ENCODE data around the gene PCP2. TPM values are rescaled to one million over a fixed set of nuclear protein-coding genes. Genes with fewer than 3 reads are reported as not detected.

PCP2 gene
- total RNA-seq, 4 donors from 2014 or later: 4.1 to 14.2 TPM; not detected in 2

DNA sequence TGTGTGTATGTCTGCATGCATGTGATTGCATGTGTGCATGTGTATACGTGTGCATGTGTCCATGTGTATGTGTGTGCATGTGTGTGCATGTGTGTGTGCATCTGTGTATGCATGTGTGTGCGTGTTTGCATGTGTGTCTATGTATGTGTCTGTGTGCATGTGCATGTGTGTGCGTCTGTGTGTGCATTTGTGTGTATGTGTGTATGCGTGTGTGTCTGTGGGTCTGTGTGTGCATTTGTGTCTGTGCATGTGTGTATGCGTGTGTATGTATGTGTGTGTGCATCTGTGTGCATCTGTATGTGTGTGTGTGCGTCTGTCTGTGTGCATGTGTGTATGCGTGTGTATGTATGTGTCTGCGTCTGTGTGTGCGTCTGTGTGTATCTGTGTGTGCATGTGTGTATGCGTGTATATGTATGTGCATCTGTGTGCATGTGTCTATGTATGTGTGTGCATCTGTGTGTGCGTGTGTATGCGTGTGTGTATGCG, 6.4 kb upstream of the PCP2 start:
- 98 to 100% methylated on average over 8 to 13 of the region's 13 CpGs for WGBS, 2 donors (ENCODE audit: low coverage in 1 of 2)
- Histone ChIP-seq H3K9me3 (no peaks in the 10 kb centered on the region), H3K27me3 (peaks cover 11% of the 10 kb centered on the region), H3K4me3 (no peak overlapping the region), H3K36me3 (no peaks in the 10 kb centered on the region), H3K27ac (no peak overlapping the region), H3K4me1 (peaks cover 0 to 8% (median 5%) of the 10 kb centered on the region in 4 donors)
- no peak for DNase-seq
- no peak for TF ChIP-seq POLR2A (IDR thresholded peaks at IDR 0.05)
- TF ChIP-seq POLR2AphosphoS5 (IDR thresholded peaks at IDR 0.05): no peak
- no peak for TF ChIP-seq EP300 (IDR thresholded peaks at IDR 0.05; ENCODE audit: low read depth)
- TF ChIP-seq CTCF (IDR thresholded peaks at IDR 0.05): no peak
- intact Hi-C loops (cut with DNase I; ENCODE audit: low total_unique reads): no loop called here
- in situ Hi-C loops (cut with MboI; ENCODE audit: low pct_ligation_motif_present in 1 of 4, low pct_unique_long_range_greater_than_20kb in 1 of 4, low sequenced_read_pairs in 3 of 4): no loop called here

- TF ChIP-seq CTCF (IDR thresholded peaks at IDR 0.05) (no peak), POLR2AphosphoS5 (IDR thresholded peaks at IDR 0.05) (no peak), POLR2A (IDR thresholded peaks at IDR 0.05) (no peak), EP300 (IDR thresholded peaks at IDR 0.05; ENCODE audit: low read depth) (no peak)
- H3K4me1 ChIP-seq: peaks cover 0 to 8% (median 5%) of the 10 kb centered on the region in 4 donors
- no peak overlapping the region for H3K27ac ChIP-seq
- in situ Hi-C loops (cut with MboI; ENCODE audit: low pct_ligation_motif_present in 1 of 4, low pct_unique_long_range_greater_than_20kb in 1 of 4, low sequenced_read_pairs in 3 of 4): no loop called here
- WGBS, 2 donors (ENCODE audit: low coverage in 1 of 2): 81% methylated on average over 12 of the region's 12 CpGs; no CpG with 5 or more reads in 1 of the 2 donors
- H3K36me3 ChIP-seq: no peaks in the 10 kb centered on the region
- peaks cover 11% of the 10 kb centered on the region for H3K27me3 ChIP-seq
- no peak for DNase-seq
- intact Hi-C loops (cut with DNase I; ENCODE audit: low total_unique reads): no loop called here
- H3K9me3 ChIP-seq: no peaks in the 10 kb centered on the region
- no peak overlapping the region for H3K4me3 ChIP-seq
These were observed 5.4 kb upstream of the PCP2 start for GRCh38 chr19:7638802-7639465.

GRCh38 chr19:7637374-7638256, 4.1 kb upstream of the PCP2 start:
- no peaks in the 10 kb centered on the region for H3K9me3 ChIP-seq
- WGBS, 2 donors (ENCODE audit: low coverage in 1 of 2): 37% methylated on average over 21 of the region's 30 CpGs; no CpG with 5 or more reads in 1 of the 2 donors
- intact Hi-C loops (cut with DNase I; ENCODE audit: low total_unique reads): no loop called here
- peak overlapping the region; percentile 83 to 93 (median 88) for H3K27ac ChIP-seq
- peak; percentile 59 for DNase-seq
- no peaks in the 10 kb centered on the region for H3K36me3 ChIP-seq
- H3K4me1 ChIP-seq: peaks cover 0 to 8% (median 5%) of the 10 kb centered on the region in 4 donors
- H3K4me3 ChIP-seq: peak overlapping the region; percentile 49 to 80 (median 66)
- in situ Hi-C loops (cut with MboI; ENCODE audit: low pct_ligation_motif_present in 1 of 4, low pct_unique_long_range_greater_than_20kb in 1 of 4, low sequenced_read_pairs in 3 of 4): no loop called here
- no peak for TF ChIP-seq POLR2A (IDR thresholded peaks at IDR 0.05)
- no peak for TF ChIP-seq CTCF (IDR thresholded peaks at IDR 0.05)
- TF ChIP-seq POLR2AphosphoS5 (IDR thresholded peaks at IDR 0.05): no peak
- TF ChIP-seq EP300 (IDR thresholded peaks at IDR 0.05; ENCODE audit: low read depth): no peak
- H3K27me3 ChIP-seq: peaks cover 11% of the 10 kb centered on the region

All from transverse colon (tissue), 4 donors.